Forelimb muscle (tissue), 1 donor: Measurements from ENCODE around the gene TMEM59. TPM values are rescaled to one million over a fixed set of nuclear protein-coding genes. Genes with fewer than 3 reads are reported as not detected.
"Not testable (repeated sequence)": the region's sequence is repeated elsewhere in the genome, so short reads cannot be mapped to it uniquely, and the experiment has no call there.

Experiments used
- DNase-seq: peaks from one replicate; pipeline ENCODE4 v3.0.0-alpha.2; 2013; ENCODE audit warnings: low read depth
- polyA plus RNA-seq: library from polyadenylated mRNA; unstranded; fragments of 120-200 nt; gene quantifications from one replicate; pipeline ENCODE4 v1.2.1, GENCODE V29; 2013; ENCODE audit not compliant: insufficient read length

Gene TMEM59
- polyA plus RNA-seq, 1 donor, result 137 TPM

- no peak for DNase-seq
Measured at GRCh38 chr1:54053745-54054437, 887 bp upstream of the TMEM59 start.

DNA sequence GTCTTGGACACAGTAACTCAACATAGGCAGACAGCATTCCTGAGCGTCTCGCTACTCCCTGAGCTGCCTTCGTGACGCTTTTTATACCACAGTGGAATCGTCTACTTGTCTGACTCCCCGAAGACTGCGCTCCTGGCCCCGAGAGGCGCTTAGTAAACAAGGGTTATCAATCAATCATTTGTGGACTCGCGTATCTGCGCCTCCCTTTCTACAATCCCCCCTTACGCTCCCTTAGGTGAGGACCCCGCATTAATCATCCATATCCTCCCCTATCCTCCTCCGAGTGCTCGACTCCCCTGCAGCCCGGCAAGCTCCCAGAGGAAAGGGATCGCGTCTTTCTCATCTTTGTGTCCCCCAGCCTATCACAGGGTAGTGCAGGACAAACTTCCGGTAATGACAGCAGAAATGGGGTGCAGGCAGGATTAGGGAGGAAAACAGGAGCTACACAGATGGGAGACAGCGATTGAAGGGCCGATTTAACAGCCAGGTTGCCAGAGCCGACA lies 522 bp downstream of the TMEM59 start:
- DNase-seq, result peak; percentile 11

DNA sequence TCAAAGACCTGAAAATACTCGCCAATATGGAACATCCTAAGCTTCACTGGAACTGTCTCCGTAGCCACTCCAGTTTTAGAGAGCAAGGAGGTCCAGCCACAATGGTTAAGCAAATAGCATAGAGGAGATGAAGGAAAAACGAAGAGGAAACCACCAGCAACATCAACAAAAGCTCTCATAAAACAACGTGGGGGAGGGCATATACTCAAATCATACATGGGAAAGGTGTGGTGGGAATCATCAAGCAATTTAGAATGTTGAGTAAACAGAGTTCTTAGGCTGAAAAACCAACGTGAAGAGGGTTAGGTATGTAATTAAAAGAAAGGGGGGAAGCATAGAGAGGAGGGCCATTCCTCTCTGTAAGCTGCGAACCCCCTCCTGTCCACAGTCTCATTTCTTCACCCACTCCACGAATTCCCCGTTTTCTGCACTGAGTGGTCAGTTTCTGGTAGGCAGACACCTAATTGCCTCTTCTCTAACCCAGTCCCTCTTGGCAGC lies 1.0 kb downstream of the TMEM59 start:
- DNase-seq, result no peak

DNA sequence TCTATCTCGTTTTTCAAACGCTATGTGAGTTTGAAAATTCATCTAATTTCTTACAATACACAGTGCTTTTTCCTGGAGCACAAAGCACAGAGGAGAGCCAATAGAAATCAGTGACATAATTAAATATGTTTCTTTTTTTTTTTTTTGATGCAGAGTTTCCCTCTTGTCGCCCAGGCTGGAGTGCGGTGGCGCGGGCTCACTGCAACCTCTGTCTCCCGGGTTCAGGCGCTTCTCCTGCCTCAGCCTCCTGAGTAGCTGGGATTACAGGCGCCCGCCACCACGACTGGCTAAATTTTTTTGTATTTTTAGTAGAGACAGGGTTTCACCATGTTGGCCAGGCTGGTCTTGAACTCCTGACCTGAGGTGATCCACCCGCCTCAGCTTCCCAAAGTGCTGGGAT lies 2.6 kb downstream of the TMEM59 start:
- DNase-seq, result not testable (repeated sequence)

GRCh38 chr1:54047384-54048305 lies 5.4 kb downstream of the TMEM59 start:
- no peak for DNase-seq

DNA sequence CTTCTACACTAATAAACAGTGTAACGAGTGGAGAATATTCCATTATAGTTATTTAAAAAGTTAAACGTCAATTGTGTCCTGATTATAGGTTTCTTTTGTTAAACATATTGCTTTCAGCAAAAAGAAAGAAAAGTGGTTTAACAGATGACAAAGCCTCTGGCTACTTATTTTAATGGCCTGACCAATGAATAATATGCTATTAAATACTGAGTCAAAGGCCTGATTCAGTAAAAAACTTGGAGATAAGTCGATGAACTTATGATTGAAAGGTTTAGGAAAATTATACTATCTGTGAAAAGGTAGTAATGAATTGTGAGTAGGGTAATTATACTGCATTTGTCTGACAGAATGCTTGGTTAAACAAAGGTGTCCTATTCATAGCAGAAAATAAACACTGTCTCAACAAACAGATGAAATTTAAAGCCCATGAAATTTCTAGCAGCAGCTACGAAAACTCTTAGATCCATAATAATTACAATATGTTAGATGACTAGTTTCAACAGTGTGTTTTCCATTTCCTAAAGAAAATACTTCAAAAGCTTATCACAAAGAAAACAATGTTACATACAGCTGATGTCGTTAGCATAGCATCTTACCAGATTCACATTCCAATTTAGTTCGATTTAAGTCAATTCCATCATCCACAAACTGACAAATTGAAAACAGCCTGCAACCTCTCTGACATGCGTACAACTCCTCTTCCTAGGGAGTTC lies 6.2 kb downstream of the TMEM59 start:
- no peak for DNase-seq

DNA sequence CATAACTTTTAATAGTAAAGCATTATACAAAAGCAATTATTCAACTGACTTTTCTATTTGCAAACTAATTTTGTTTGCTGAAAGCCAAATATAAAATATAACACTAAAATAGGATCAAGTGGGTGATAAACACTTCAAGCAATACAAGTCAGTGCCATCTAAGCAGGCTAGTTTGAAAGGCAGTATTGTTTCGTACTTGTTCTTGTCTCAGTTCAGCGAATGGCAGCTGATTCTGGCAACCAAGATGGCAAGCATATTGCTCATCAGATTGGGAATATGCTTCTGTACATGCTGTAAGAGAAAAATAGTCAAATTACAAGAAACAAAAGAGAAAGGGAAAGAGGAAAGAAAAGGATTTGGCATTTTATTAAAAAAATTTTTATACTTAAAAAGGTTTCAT lies 7.5 kb downstream of the TMEM59 start:
- no peak for DNase-seq

- DNase-seq, result no peak
Measured at GRCh38 chr1:54041806-54042205, 11.2 kb downstream of the TMEM59 start.

GRCh38 chr1:54037476-54037875 lies 15.5 kb downstream of the TMEM59 start:
- DNase-seq, result no peak

- DNase-seq, result no peak
Measured at GRCh38 chr1:54028306-54029251, 24.4 kb downstream of the TMEM59 start.

DNA sequence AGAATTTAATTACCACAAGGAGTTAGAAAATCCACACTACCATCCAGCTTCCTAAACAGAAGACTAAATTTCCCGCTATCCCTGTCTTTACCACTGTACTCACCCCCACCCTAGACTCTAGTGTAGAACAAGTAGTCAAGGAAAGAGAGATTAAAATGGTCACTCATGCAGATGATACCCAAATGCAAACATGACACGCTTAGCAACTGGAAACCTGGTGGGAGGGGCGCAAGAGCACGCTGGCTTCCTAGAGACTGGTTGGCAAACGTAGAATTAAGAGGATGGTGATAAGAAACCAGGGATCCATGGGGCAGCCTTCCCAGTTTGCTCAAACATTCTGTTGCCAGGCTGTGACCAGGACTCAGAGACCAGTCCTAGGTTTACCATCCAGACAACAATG lies 25.2 kb downstream of the TMEM59 start:
- no peak for DNase-seq

GRCh38 chr1:54024811-54025210 lies 28.2 kb downstream of the TMEM59 start:
- DNase-seq, result not testable (repeated sequence)

DNA sequence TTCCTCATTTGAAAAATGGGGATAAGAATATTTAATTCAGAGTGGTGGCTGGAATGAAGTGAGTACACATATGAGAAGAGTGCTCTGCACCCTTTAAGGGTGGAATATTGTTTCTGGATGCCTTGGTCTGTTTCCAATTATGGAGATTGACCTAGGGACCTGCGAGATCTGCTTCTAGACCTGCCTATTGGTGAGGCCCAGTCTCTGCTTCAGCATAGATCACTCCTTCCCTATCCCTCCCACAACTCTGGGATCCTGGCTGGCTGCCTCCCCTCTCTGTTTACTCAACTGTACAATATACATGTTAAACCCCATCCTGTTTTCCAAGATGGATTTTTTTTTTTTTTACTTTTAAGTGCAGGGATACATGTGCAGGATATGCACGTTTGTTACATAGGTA lies 28.6 kb downstream of the TMEM59 start:
- DNase-seq, result no peak

- DNase-seq, result not testable (repeated sequence)
Measured at GRCh38 chr1:54019562-54020176, 33.3 kb downstream of the TMEM59 start.

- no peak for DNase-seq
Measured at GRCh38 chr1:54018635-54019034, 34.4 kb downstream of the TMEM59 start.

DNA sequence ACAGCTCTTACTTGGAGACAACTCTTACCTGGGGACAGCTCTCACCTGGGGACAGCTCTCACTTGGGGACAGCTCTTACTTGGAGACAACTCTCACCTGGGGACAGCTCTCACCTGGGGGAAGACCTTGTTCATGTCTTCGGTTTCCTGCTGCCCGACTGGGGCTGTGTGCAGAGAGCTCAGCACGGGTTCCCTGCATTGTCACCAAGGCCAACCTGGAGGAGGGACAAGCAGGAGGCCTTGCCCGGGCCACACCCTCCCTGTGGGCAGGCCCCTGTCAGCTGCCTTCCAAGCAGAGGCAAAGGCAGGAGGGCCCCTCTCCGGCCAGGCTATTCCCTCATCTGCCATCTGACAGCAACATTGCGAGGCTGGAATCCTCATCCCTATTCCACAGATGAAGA lies 35.0 kb downstream of the TMEM59 start, which contains the start of gene LDLRAD1:
Gene LDLRAD1 (minus strand): TSS at position 208 of the 400 bp plus-strand sequence. CDS start 74 bp downstream, at position 134.
- no peak for DNase-seq

- no peak for DNase-seq
Measured at GRCh38 chr1:54016343-54017282, 36.4 kb downstream of the TMEM59 start.

DNA sequence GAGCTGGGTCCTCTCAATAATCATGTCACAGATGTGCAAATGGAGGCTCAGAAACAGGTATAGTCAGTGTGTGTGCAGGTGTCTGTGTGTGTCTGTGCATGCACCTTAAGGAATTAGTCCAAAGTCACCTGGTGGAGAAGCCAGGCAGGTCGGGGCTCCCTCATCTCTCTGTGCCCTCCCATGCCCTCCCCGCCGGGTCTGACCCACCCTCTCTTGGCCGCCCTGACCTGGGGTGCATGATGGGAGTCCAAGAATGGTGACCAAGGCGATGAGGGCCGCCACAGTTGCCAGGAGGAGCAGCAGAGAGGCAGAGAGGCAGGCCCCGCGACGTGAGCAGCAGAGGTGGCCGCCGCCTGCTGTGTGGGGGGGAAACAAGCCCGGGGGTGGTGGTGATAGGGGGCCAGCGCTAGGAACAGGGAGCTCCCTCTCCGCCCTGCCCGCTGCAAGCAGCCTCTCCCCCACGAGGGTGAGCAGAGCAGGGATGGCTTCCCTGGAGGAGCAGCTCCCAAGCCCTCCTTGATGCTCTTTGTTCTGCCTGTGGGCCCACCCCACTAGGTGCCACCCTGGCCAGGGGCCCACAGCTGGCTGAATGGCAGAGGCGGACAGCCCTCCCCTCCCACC lies 38.9 kb downstream of the TMEM59 start:
- DNase-seq, result no peak
